HepG2 (cell line): ENCODE data around the gene CAPN2. TPM values are rescaled to one million over a fixed set of nuclear protein-coding genes. Genes with fewer than 3 reads are reported as not detected.

Source experiments
- ATAC-seq: fragments of 200-7000 bp; cut with Tn5 transposase; 3 replicates; pipeline ENCODE4 v1.9.1; 2020; ENCODE audit warnings: mild to moderate bottlenecking, moderate library complexity
- BruUV-seq: library from RNA; stranded (reverse); fragments of 400-500 nt; replicated peaks from 2 replicates; lab custom pipeline; 2021; lab: Mats Ljungman, UMichigan
- CTCF ChIA-PET: fragments of 300-600 bp; formaldehyde crosslinking; extraction: SDS; loops from one replicate; lab custom pipeline; 2021; ENCODE audit warnings: low total read pairs, inconsistent platforms, low intra/inter-chr PET ratio; lab: Yijun Ruan, JAX
- POLR2A ChIA-PET: fragments of 350-600 bp; sonication (Branson Sonifier 250); formaldehyde crosslinking; loops from one replicate; lab custom pipeline; 2020; ENCODE audit warnings: antibody characterized with exemption, inconsistent platforms; lab: Yijun Ruan, JAX
- DNase-seq: peaks from one replicate; pipeline ENCODE4 v3.0.0-alpha.2; 2015; ENCODE audit warnings: low spot score
- FAIRE-seq: peaks from 3 replicates; lab custom pipeline; 2011; peaks lifted over from hg19 to GRCh38; lab: Jason Lieb, UNC
- H2AFZ ChIP-seq: one replicate; pipeline ENCODE4 v1.6.1; 2011; ENCODE audit warnings: low read length, inconsistent platforms
- H3K27ac ChIP-seq: fragments of 300-600 bp; 3 replicates; pipeline ENCODE4 v1.8.0; 2011; ENCODE audit warnings: mixed run types, mild to moderate bottlenecking, mixed read lengths, low read length, inconsistent platforms; ENCODE audit not compliant: insufficient read depth; ENCODE audit errors: extremely low read length
- H3K27me3 ChIP-seq, 2 experiments: fragments of 200-600 bp in 1 of 2; 2 replicates in 1 of 2; 3 replicates in 1 of 2; pipeline versions ENCODE4 v1.6.0 to v1.8.0; 2011; ENCODE audit warnings: low read length in 2 of 2, mild to moderate bottlenecking in 2 of 2, moderate library complexity in 2 of 2, inconsistent platforms in 1 of 2; ENCODE audit not compliant: insufficient read depth in 2 of 2, control insufficient read depth in 1 of 2
- H3K36me3 ChIP-seq, 2 experiments: fragments of 200-600 bp in 1 of 2; replicated peaks in 1 of 2; 2 replicates in 1 of 2; 3 replicates in 1 of 2; pipeline versions ENCODE4 v1.5.1 to v1.8.0; 2011; ENCODE audit warnings: low read length in 2 of 2, inconsistent platforms in 1 of 2; ENCODE audit not compliant: insufficient read depth in 2 of 2, control insufficient read depth in 1 of 2
- H3K4me1 ChIP-seq: 2 replicates; pipeline ENCODE4 v1.5.1; 2012; ENCODE audit warnings: low read length, inconsistent platforms; ENCODE audit not compliant: insufficient read depth
- H3K4me2 ChIP-seq: 2 replicates; pipeline ENCODE4 v1.6.0; 2011; ENCODE audit warnings: low read depth, low read length, inconsistent platforms
- H3K4me3 ChIP-seq, 3 experiments: fragments of 200-600 bp in 1 of 3; sonication (generic), shearing (Covaris generic) in 1 of 3; replicated peaks in 1 of 3; 2 replicates each; pipeline ENCODE4 v1.5.1; 2011 to 2016; ENCODE audit warnings: low read length in 3 of 3, inconsistent platforms in 2 of 3, low read depth in 2 of 3, mild to moderate bottlenecking in 2 of 3, control low read depth in 1 of 3, mixed read lengths in 1 of 3; ENCODE audit not compliant: insufficient read depth in 1 of 3
- H3K79me2 ChIP-seq: one replicate; pipeline ENCODE4 v1.6.1; 2011; ENCODE audit warnings: low read length, inconsistent platforms; ENCODE audit not compliant: insufficient read depth
- H3K9ac ChIP-seq: 2 replicates; pipeline ENCODE4 v1.6.0; 2011; ENCODE audit warnings: mild to moderate bottlenecking, low read depth, low read length, inconsistent platforms; ENCODE audit not compliant: insufficient read depth
- H3K9me3 ChIP-seq: 2 replicates; pipeline ENCODE4 v1.5.1; 2012; ENCODE audit warnings: mild to moderate bottlenecking, low read length
- H4K20me1 ChIP-seq: 2 replicates; pipeline ENCODE4 v1.6.0; 2011; ENCODE audit warnings: inconsistent platforms, mild to moderate bottlenecking, low read length, moderate library complexity; ENCODE audit not compliant: insufficient read depth
- PREB ChIP-seq: sonication (generic); formaldehyde crosslinking; IDR thresholded peaks from 2 replicates; pipeline ENCODE4 v1.4.0; 2020; ENCODE audit warnings: missing genetic modification reagents
- SAFB2 ChIP-seq: sonication (generic); formaldehyde crosslinking; IDR thresholded peaks from 2 replicates; pipeline ENCODE4 v1.5.1; 2020; ENCODE audit warnings: missing genetic modification reagents, low read depth, mild to moderate bottlenecking, borderline replicate concordance
- TERF1 ChIP-seq: sonication (generic); formaldehyde crosslinking; IDR thresholded peaks from 2 replicates; pipeline ENCODE4 v1.8.0; 2022; ENCODE audit warnings: mild to moderate bottlenecking, missing genetic modification reagents, moderate library complexity
- ZFP36L2 ChIP-seq: sonication (generic); formaldehyde crosslinking; IDR thresholded peaks from 2 replicates; pipeline ENCODE4 v1.4.0; 2020; ENCODE audit warnings: missing genetic modification reagents
- ZKSCAN1 ChIP-seq: fragments of 150-350 bp; IDR thresholded peaks from 2 replicates; pipeline ENCODE4 v1.6.1; 2014; ENCODE audit warnings: low read length
- ZNF224 ChIP-seq: sonication (generic); formaldehyde crosslinking; IDR thresholded peaks from 2 replicates; pipeline ENCODE4 v1.5.0; 2020; ENCODE audit warnings: mild to moderate bottlenecking, missing genetic modification reagents
- ZNF329 ChIP-seq: sonication (generic); formaldehyde crosslinking; IDR thresholded peaks from 2 replicates; pipeline ENCODE4 v1.9.0; 2021; ENCODE audit warnings: low read depth, mild to moderate bottlenecking, missing genetic modification reagents
- ZNF451 ChIP-seq: sonication (generic); formaldehyde crosslinking; IDR thresholded peaks from 2 replicates; pipeline ENCODE4 v1.5.0; 2020; ENCODE audit warnings: mild to moderate bottlenecking, missing genetic modification reagents
- ZNF512 ChIP-seq: sonication (generic); formaldehyde crosslinking; IDR thresholded peaks from 2 replicates; pipeline ENCODE4 v1.4.0; 2020; ENCODE audit warnings: mild to moderate bottlenecking, missing genetic modification reagents
- ZNF574 ChIP-seq: sonication (generic); formaldehyde crosslinking; IDR thresholded peaks from 2 replicates; pipeline ENCODE4 v1.4.0; 2020; ENCODE audit warnings: missing genetic modification reagents
- WGBS: methylation state at CpG from one replicate; pipeline ENCODE4 v1.1.6; 2017; ENCODE audit warnings: low lambda C conversion rate; 5-methylcytosine and 5-hydroxymethylcytosine counted together
- in situ Hi-C: cut with HindIII; loops from 2 replicates; pipeline ENCODE4 v1.10.0; 2017; ENCODE audit warnings: low pct_unique_long_range_greater_than_20kb; ENCODE audit not compliant: extremely low pct_ligation_motif_present
- intact Hi-C: fragments of 100-400 bp; cut with micrococcal nuclease; formaldehyde crosslinking; loops from one replicate; pipeline ENCODE4 v1.10.0; 2022; ENCODE audit not compliant: unreplicated experiment
- polyA plus RNA-seq, 8 experiments: library from polyadenylated mRNA; depleted of rRNA in 3 of 8; stranded (reverse) in 7 of 8; unstranded in 1 of 8; fragments of >200 nt; fragmentation: Illumina TruSeq in 4 of 8; extraction: Trizol in 4 of 8; gene quantifications; 2 replicates each; pipeline versions ENCODE4 v1.2.1 to v1.2.3, GENCODE V29; 2011 to 2016; ENCODE audit warnings: low read depth in 4 of 8, missing spikeins in 1 of 8, mixed read lengths in 1 of 8; ENCODE audit not compliant: insufficient read depth in 1 of 8
- total RNA-seq, 5 experiments: library from RNA; depleted of rRNA; stranded (reverse); fragments of >200 nt; fragmentation: Illumina TruSeq; extraction: Trizol; gene quantifications; 2 replicates each; pipeline ENCODE4 v1.2.3, GENCODE V29; 2016; ENCODE audit warnings: low read depth in 1 of 5

Gene CAPN2
- total and polyA plus RNA-seq, 2 of the 13 experiments (the other 11 are each of a cell fraction or from before 2014, with no cell fraction given): 6.2 to 7.4 TPM

- ChIA-PET CTCF (no interaction called here), POLR2A (interaction anchor here (1.4 kb wide), 1 partner anchor 70 kb away, joined by 3 read pairs; no protein-coding TSS in a partner anchor)
- no TSS peak for BruUV-seq
- Histone ChIP-seq H3K79me2 (no peaks in the 10 kb centered on the region), H3K27ac (no peak overlapping the region), H3K9ac (no peak overlapping the region), H3K4me2 (no peak overlapping the region), H2AFZ (no peak overlapping the region), H3K4me1 (peaks cover 7% of the 10 kb centered on the region), H3K9me3 (no peaks in the 10 kb centered on the region), H3K27me3 (no peaks in the 10 kb centered on the region), H3K36me3 (peaks cover 2 to 33% of the 10 kb centered on the region in 2 experiments), H4K20me1 (no peaks in the 10 kb centered on the region), H3K4me3 (no peak overlapping the region)
- in situ Hi-C loops (no loop called here), intact Hi-C loops (no loop called here)
- 86% methylated on average over 9 of the region's 9 CpGs for WGBS
- DNase-seq (no peak), FAIRE-seq (no peak), ATAC-seq (no peak; the same call in 2 of the 3 replicates)
- TF ChIP-seq ZNF574 (CRISPR knock-in tag) (no peak), TERF1 (CRISPR knock-in tag) (no peak), ZNF451 (CRISPR knock-in tag) (no peak), ZNF512 (CRISPR knock-in tag) (no peak), PREB (no peak), SAFB2 (CRISPR knock-in tag) (no peak), ZNF329 (CRISPR knock-in tag) (no peak), ZFP36L2 (no peak), ZKSCAN1 (no peak), ZNF224 (CRISPR knock-in tag) (no peak)
These were observed 63.9 kb downstream of the CAPN2 start for GRCh38 chr1:223776075-223776814.
